ENCODE measurements around the gene PLXDC2. TPM values are rescaled to one million over a fixed set of nuclear protein-coding genes. Genes with fewer than 3 reads are reported as not detected.
A peak's percentile ranks its signal among the peaks of the same experiment; 100 is the strongest.

Gene PLXDC2
- polyA plus RNA-seq, 1 of the 3 experiments (the other 2 are of a cell fraction) = 2.5 TPM

DNA sequence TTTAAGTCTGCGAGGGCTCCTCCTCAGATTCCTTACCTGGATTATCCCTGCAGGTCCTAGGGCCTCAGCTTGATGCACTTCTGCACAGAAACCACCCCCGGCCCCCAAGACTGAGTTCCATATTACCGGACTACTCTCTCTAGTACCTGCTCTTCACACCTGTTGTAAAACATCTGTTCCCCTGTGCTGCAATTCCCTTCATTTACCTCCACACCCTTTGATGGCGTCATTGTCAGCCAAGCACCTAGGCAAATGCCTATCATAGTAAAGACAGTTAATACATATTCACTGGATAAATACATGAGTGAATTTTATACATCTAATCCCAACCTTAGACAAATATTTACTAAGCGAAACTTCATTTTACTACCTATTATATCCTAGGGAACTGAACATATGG, 275.5 kb downstream of the PLXDC2 start (continued):
- TF ChIP-seq, protein P1, sequence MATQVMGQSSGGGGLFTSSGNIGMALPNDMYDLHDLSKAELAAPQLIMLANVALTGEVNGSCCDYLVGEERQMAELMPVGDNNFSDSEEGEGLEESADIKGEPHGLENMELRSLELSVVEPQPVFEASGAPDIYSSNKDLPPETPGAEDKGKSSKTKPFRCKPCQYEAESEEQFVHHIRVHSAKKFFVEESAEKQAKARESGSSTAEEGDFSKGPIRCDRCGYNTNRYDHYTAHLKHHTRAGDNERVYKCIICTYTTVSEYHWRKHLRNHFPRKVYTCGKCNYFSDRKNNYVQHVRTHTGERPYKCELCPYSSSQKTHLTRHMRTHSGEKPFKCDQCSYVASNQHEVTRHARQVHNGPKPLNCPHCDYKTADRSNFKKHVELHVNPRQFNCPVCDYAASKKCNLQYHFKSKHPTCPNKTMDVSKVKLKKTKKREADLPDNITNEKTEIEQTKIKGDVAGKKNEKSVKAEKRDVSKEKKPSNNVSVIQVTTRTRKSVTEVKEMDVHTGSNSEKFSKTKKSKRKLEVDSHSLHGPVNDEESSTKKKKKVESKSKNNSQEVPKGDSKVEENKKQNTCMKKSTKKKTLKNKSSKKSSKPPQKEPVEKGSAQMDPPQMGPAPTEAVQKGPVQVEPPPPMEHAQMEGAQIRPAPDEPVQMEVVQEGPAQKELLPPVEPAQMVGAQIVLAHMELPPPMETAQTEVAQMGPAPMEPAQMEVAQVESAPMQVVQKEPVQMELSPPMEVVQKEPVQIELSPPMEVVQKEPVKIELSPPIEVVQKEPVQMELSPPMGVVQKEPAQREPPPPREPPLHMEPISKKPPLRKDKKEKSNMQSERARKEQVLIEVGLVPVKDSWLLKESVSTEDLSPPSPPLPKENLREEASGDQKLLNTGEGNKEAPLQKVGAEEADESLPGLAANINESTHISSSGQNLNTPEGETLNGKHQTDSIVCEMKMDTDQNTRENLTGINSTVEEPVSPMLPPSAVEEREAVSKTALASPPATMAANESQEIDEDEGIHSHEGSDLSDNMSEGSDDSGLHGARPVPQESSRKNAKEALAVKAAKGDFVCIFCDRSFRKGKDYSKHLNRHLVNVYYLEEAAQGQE (IDR thresholded peaks at IDR 0.05; ENCODE audit: low read depth, low read length) = no peak
- TF ChIP-seq RXRA (IDR thresholded peaks at IDR 0.05; ENCODE audit: borderline replicate concordance, low read depth) = no peak
- TF ChIP-seq SIN3A (IDR thresholded peaks at IDR 0.05; ENCODE audit: borderline replicate concordance, low read depth, low read length) = no peak
- TF ChIP-seq, protein P2, sequence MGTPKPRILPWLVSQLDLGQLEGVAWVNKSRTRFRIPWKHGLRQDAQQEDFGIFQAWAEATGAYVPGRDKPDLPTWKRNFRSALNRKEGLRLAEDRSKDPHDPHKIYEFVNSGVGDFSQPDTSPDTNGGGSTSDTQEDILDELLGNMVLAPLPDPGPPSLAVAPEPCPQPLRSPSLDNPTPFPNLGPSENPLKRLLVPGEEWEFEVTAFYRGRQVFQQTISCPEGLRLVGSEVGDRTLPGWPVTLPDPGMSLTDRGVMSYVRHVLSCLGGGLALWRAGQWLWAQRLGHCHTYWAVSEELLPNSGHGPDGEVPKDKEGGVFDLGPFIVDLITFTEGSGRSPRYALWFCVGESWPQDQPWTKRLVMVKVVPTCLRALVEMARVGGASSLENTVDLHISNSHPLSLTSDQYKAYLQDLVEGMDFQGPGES (IDR thresholded peaks at IDR 0.05; ENCODE audit: low read depth, low read length) = no peak
- no peak for TF ChIP-seq RFX5 (IDR thresholded peaks at IDR 0.05; ENCODE audit: low read length)

DNA sequence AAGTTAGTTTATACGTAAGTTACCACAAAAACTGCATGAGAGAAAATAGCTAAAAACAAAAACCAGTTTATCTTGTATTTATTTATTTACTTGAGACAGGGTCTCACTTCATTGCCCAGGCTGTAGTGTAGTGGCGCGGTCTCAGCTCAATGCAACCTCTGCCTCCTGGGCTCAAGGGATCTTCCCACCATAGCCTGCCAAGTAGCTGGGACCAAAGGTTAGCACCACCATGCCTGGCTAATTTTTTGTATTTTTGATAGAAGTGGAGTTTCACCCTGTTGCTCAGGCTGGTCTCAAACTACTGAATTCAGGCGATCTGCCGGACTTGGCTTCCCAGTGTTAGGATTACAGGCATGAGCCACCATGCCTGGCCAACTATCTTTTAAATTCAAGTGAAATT, 277.4 kb downstream of the PLXDC2 start:
- Histone ChIP-seq H4K20me1 (ENCODE audit: insufficient read depth) (no peaks in the 10 kb centered on the region), H3K4me1 (ENCODE audit: control insufficient read depth in 1 of 2, insufficient read depth in 2 of 2, low read depth in 1 of 2, low read length in 1 of 2) (no peaks in the 10 kb centered on the region; a peak in 2 of 4 replicates), H3F3A (replicated peaks; ENCODE audit: insufficient read depth) (no peaks in the 10 kb centered on the region), H3K9ac (no peak overlapping the region), H3K4me2 (no peak overlapping the region), H3K9me2 (no peaks in the 10 kb centered on the region), H2AFZ (ENCODE audit: low read depth) (no peak overlapping the region), H3K27me3 (ENCODE audit: insufficient read depth) (no peaks in the 10 kb centered on the region), H3K79me2 (ENCODE audit: insufficient read depth) (no peaks in the 10 kb centered on the region), H3K36me3 (replicated peaks in 1 of 2; ENCODE audit: control insufficient read depth in 1 of 2, insufficient read depth in 2 of 2, low read length in 1 of 2) (no peaks in the 10 kb centered on the region), H3K27ac (ENCODE audit: low read depth in 2 of 2, low read length in 1 of 2) (peak overlapping the region in 1 of 2 experiments; percentile 64; a peak in 1 of 4 replicates), H3K9me3 (no peaks in the 10 kb centered on the region), H3K4me3 (ENCODE audit: low read depth in 2 of 2, low read length in 1 of 2) (no peak overlapping the region)
- CTCF ChIA-PET = no interaction called here
- DNase-seq = no peak
- 76% methylated on average over 5 of the region's 5 CpGs for WGBS (ENCODE audit: low lambda C conversion rate)
- POLR2A ChIA-PET = no interaction called here
- TF ChIP-seq MXI1 (IDR thresholded peaks at IDR 0.05; ENCODE audit: low read depth, low read length) (no peak), CHD2 (IDR thresholded peaks at IDR 0.05; ENCODE audit: low read length, partially characterized antibody) (no peak), TCF12 (IDR thresholded peaks at IDR 0.05) (no peak), RAD21 (IDR thresholded peaks at IDR 0.05; ENCODE audit: low read length) (no peak), FOSL2 (IDR thresholded peaks at IDR 0.05; ENCODE audit: borderline replicate concordance, low read depth) (no peak), NFIC (IDR thresholded peaks at IDR 0.05; ENCODE audit: borderline replicate concordance) (no peak), RCOR1 (IDR thresholded peaks at IDR 0.05; ENCODE audit: low read length) (no peak), JUND (IDR thresholded peaks at IDR 0.05) (no peak), ELF1 (IDR thresholded peaks at IDR 0.05) (no peak), GABPA (IDR thresholded peaks at IDR 0.05; ENCODE audit: low read depth) (no peak), EZH2phosphoT487 (IDR thresholded peaks at IDR 0.05; ENCODE audit: borderline replicate concordance, low read depth) (no peak), SMC3 (IDR thresholded peaks at IDR 0.05; ENCODE audit: low read depth, low read length) (no peak), SIN3A (IDR thresholded peaks at IDR 0.05; ENCODE audit: borderline replicate concordance, low read depth, low read length) (no peak), RFX5 (IDR thresholded peaks at IDR 0.05; ENCODE audit: low read length) (no peak)
- TF ChIP-seq, protein P3, sequence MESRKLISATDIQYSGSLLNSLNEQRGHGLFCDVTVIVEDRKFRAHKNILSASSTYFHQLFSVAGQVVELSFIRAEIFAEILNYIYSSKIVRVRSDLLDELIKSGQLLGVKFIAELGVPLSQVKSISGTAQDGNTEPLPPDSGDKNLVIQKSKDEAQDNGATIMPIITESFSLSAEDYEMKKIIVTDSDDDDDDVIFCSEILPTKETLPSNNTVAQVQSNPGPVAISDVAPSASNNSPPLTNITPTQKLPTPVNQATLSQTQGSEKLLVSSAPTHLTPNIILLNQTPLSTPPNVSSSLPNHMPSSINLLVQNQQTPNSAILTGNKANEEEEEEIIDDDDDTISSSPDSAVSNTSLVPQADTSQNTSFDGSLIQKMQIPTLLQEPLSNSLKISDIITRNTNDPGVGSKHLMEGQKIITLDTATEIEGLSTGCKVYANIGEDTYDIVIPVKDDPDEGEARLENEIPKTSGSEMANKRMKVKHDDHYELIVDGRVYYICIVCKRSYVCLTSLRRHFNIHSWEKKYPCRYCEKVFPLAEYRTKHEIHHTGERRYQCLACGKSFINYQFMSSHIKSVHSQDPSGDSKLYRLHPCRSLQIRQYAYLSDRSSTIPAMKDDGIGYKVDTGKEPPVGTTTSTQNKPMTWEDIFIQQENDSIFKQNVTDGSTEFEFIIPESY (IDR thresholded peaks at IDR 0.05; ENCODE audit: borderline replicate concordance, low read depth) = no peak
- TF ChIP-seq, protein P4, sequence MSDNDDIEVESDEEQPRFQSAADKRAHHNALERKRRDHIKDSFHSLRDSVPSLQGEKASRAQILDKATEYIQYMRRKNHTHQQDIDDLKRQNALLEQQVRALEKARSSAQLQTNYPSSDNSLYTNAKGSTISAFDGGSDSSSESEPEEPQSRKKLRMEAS (IDR thresholded peaks at IDR 0.05; ENCODE audit: low read depth) = no peak
- TF ChIP-seq, protein P5, sequence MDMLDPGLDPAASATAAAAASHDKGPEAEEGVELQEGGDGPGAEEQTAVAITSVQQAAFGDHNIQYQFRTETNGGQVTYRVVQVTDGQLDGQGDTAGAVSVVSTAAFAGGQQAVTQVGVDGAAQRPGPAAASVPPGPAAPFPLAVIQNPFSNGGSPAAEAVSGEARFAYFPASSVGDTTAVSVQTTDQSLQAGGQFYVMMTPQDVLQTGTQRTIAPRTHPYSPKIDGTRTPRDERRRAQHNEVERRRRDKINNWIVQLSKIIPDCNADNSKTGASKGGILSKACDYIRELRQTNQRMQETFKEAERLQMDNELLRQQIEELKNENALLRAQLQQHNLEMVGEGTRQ (IDR thresholded peaks at IDR 0.05; ENCODE audit: borderline replicate concordance, low read depth, low read length) = no peak
- TF ChIP-seq, protein P1 (IDR thresholded peaks at IDR 0.05; ENCODE audit: low read depth, low read length) = no peak

Data from SK-N-SH (cell line).